GM12892 (cell line): ENCODE measurements around the gene GNA15.
"Not testable (repeated sequence)": the region's sequence is repeated elsewhere in the genome, so short reads cannot be mapped to it uniquely, and the experiment has no call there.

ENCODE experiments used
- DNase-seq: peaks from one replicate; pipeline ENCODE4 v3.0.0; 2011; ENCODE audit not compliant: insufficient read length
- FAIRE-seq: peaks from 2 replicates; lab custom pipeline; 2011; peaks lifted over from hg19 to GRCh38; lab: Jason Lieb, UNC
- POLR2A ChIP-seq: IDR thresholded peaks from 2 replicates; pipeline ENCODE4 v1.6.1; 2011; ENCODE audit warnings: low read depth, low read length, control low read depth
- POLR2AphosphoS5 ChIP-seq: IDR thresholded peaks from 2 replicates; pipeline ENCODE4 v1.6.1; 2011; ENCODE audit warnings: low read depth, low read length, control low read depth
- TAF1 ChIP-seq: IDR thresholded peaks from 2 replicates; pipeline ENCODE4 v1.6.1; 2011; ENCODE audit warnings: low read depth, mild to moderate bottlenecking, control low read depth, low read length, borderline replicate concordance

The GNA15 gene

GRCh38 chr19:3194106-3195087, 58.6 kb downstream of the GNA15 start:
- no peak for DNase-seq
- no peak for FAIRE-seq
- no peak for TF ChIP-seq POLR2AphosphoS5
- no peak for TF ChIP-seq POLR2A
- TF ChIP-seq TAF1 = no peak

- FAIRE-seq = no peak
- TF ChIP-seq TAF1 (no peak), POLR2A (no peak), POLR2AphosphoS5 (no peak)
- no peak for DNase-seq
These were observed 60.5 kb downstream of the GNA15 start for GRCh38 chr19:3196064-3196932.

- DNase-seq = no peak
- no peak for FAIRE-seq
- TF ChIP-seq POLR2AphosphoS5 = no peak
- TF ChIP-seq POLR2A = no peak
- TF ChIP-seq TAF1 = no peak
These were observed 61.0 kb downstream of the GNA15 start for GRCh38 chr19:3196933-3197205.

- TF ChIP-seq POLR2AphosphoS5 (no peak), POLR2A (no peak), TAF1 (no peak)
- DNase-seq (no peak), FAIRE-seq (no peak)
These were observed 63.3 kb downstream of the GNA15 start for GRCh38 chr19:3198901-3199700.

GRCh38 chr19:3201072-3201700, 65.4 kb downstream of the GNA15 start:
- no peak for FAIRE-seq
- DNase-seq = no peak
- no peak for TF ChIP-seq TAF1
- TF ChIP-seq POLR2A = no peak
- TF ChIP-seq POLR2AphosphoS5 = no peak

- FAIRE-seq = no peak
- no peak for DNase-seq
- TF ChIP-seq POLR2AphosphoS5 = no peak
These were observed 66.1 kb downstream of the GNA15 start for GRCh38 chr19:3201911-3202310.

- TF ChIP-seq TAF1 (no peak), POLR2AphosphoS5 (no peak), POLR2A (no peak)
- no peak for FAIRE-seq
- no peak for DNase-seq
These were observed 66.5 kb downstream of the GNA15 start for GRCh38 chr19:3202346-3202745.

GRCh38 chr19:3202895-3203294, 67.1 kb downstream of the GNA15 start:
- not testable (repeated sequence) for FAIRE-seq

GRCh38 chr19:3203805-3204645, 68.2 kb downstream of the GNA15 start:
- no peak for FAIRE-seq
- TF ChIP-seq TAF1 = no peak
- no peak for TF ChIP-seq POLR2A
- TF ChIP-seq POLR2AphosphoS5 = no peak

More at GRCh38 chr19:3202895-3203294, 67.1 kb downstream of the GNA15 start:
- DNase-seq = not testable (repeated sequence)

GRCh38 chr19:3204646-3205275, 68.9 kb downstream of the GNA15 start:
- FAIRE-seq = no peak
- DNase-seq = no peak
- TF ChIP-seq POLR2A (no peak), TAF1 (no peak), POLR2AphosphoS5 (no peak)

More at GRCh38 chr19:3203805-3204645, 68.2 kb downstream of the GNA15 start:
- no peak for DNase-seq
